Measurements from ENCODE around the gene GTF2H3. TPM values are rescaled to one million over a fixed set of nuclear protein-coding genes. Genes with fewer than 3 reads are reported as not detected.
"Not testable (repeated sequence)": the region's sequence is repeated elsewhere in the genome, so short reads cannot be mapped to it uniquely, and the experiment has no call there.

The GTF2H3 gene
- total and polyA plus RNA-seq, 12 donors: 4.2 to 35.6 (median 20.5) TPM

GRCh38 chr12:123601602-123602489, 31.8 kb upstream of the GTF2H3 start, which contains the start of gene DDX55:
DDX55 (plus strand) TSS chr12:123602099; CDS start chr12:123602149, 50 bp downstream.
- Histone ChIP-seq H3K27ac (peak within 1 kb of the TSS in 4 of 5 donors; percentile 68 to 96 (median 82)), H3K9me3 (replicated peaks in 1 of 3) (no peaks in the 10 kb centered on the region), H3K4me3 (peak within 1 kb of the TSS; percentile 85 to 97 (median 92)), H3K4me1 (replicated peaks in 1 of 2) (peaks cover 6 to 15% of the 10 kb centered on the region in 2 donors), H3K36me3 (replicated peaks in 1 of 2) (peaks cover 0 to 49% of the 10 kb centered on the region in 2 donors), H3K27me3 (no peaks in the 10 kb centered on the region)
- peak; percentile 20 to 75 for TF ChIP-seq POLR2A (IDR thresholded peaks at IDR 0.05)
- TF ChIP-seq, protein P1, sequence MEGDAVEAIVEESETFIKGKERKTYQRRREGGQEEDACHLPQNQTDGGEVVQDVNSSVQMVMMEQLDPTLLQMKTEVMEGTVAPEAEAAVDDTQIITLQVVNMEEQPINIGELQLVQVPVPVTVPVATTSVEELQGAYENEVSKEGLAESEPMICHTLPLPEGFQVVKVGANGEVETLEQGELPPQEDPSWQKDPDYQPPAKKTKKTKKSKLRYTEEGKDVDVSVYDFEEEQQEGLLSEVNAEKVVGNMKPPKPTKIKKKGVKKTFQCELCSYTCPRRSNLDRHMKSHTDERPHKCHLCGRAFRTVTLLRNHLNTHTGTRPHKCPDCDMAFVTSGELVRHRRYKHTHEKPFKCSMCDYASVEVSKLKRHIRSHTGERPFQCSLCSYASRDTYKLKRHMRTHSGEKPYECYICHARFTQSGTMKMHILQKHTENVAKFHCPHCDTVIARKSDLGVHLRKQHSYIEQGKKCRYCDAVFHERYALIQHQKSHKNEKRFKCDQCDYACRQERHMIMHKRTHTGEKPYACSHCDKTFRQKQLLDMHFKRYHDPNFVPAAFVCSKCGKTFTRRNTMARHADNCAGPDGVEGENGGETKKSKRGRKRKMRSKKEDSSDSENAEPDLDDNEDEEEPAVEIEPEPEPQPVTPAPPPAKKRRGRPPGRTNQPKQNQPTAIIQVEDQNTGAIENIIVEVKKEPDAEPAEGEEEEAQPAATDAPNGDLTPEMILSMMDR (IDR thresholded peaks at IDR 0.05): peak in 5 of 6 experiments; percentile 37 to 75 (median 71)
- DNase-seq: peak; percentile 80 to 89 (median 85)
- intact Hi-C loops (cut with DNase I): no loop called here
- WGBS, 4 donors: 0 to 4% (median 0%) methylated on average over 10 to 81 of the region's 81 CpGs; no CpG with 5 or more reads in 1 of the 4 donors

DNA sequence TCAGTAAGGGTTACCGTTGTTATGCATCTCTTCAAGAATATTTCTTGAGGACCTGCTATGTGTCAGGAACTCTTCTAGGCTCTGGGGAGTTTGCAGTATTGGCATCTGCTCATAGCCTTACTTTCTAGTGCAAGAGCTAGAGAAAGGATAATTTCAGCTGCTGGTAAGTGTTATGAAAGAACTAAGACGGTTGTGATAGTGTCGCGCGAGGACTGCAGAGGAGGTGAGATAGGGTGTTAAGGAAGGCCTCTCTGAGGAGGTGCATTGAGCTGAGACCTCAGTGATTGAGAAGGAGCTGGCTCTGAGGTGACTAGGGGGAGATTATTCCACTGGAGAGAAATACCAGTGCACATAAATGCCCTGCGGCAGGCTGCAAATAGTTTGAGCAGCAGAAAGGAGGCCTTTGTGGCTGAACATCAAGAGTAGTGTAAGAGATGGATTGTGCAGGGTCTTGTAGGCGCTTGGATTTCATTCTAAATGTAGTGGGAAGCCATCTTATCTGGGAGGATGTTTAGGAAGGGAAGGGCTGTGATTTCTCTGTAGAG, 30.9 kb upstream of the GTF2H3 start:
- Histone ChIP-seq H3K9me3 (replicated peaks in 1 of 3) (no peaks in the 10 kb centered on the region), H3K27me3 (no peaks in the 10 kb centered on the region), H3K4me3 (peak overlapping the region; percentile 85 to 97 (median 92)), H3K4me1 (replicated peaks in 1 of 2) (peaks cover 6 to 15% of the 10 kb centered on the region in 2 donors), H3K27ac (peak overlapping the region in 4 of 5 donors; percentile 68 to 96 (median 82)), H3K36me3 (replicated peaks in 1 of 2) (peaks cover 0 to 49% of the 10 kb centered on the region in 2 donors)
- intact Hi-C loops (cut with DNase I): no loop called here
- 9 to 13% (median 12%) methylated on average over 7 of the region's 7 CpGs for WGBS, 4 donors
- DNase-seq: no peak
- TF ChIP-seq, protein P1 (IDR thresholded peaks at IDR 0.05): no peak
- TF ChIP-seq POLR2A (IDR thresholded peaks at IDR 0.05): no peak

GRCh38 chr12:123603495-123603894, 30.1 kb upstream of the GTF2H3 start:
- peak in 1 of 7 donors; percentile 35 for DNase-seq
- Histone ChIP-seq H3K36me3 (replicated peaks in 1 of 2) (peaks cover 0 to 48% of the 10 kb centered on the region in 2 donors), H3K4me1 (replicated peaks in 1 of 2) (peaks cover 6 to 15% of the 10 kb centered on the region in 2 donors)
- 85 to 88% (median 87%) methylated on average over 11 of the region's 11 CpGs for WGBS, 4 donors
- H3K4me3 ChIP-seq; H3K27me3 ChIP-seq; H3K27ac ChIP-seq; H3K9me3 ChIP-seq (replicated peaks in 1 of 3); intact Hi-C loops (cut with DNase I): not testable (repeated sequence)

- WGBS, 4 donors: 73 to 78% (median 77%) methylated on average over 4 of the region's 4 CpGs
- no peaks in the 10 kb centered on the region for H3K27me3 ChIP-seq
- TF ChIP-seq, protein P1 (IDR thresholded peaks at IDR 0.05): no peak
- no peak for TF ChIP-seq POLR2A (IDR thresholded peaks at IDR 0.05)
- H3K4me1 ChIP-seq (replicated peaks in 1 of 2): peaks cover 4% of the 10 kb centered on the region in 2 donors
- no peak overlapping the region for H3K4me3 ChIP-seq
- no peaks in the 10 kb centered on the region for H3K9me3 ChIP-seq (replicated peaks in 1 of 3)
- H3K27ac ChIP-seq: no peak overlapping the region
- peaks cover 0 to 82% of the 10 kb centered on the region in 2 donors for H3K36me3 ChIP-seq (replicated peaks in 1 of 2)
- no peak for DNase-seq
- intact Hi-C loops (cut with DNase I): no loop called here
Measured at GRCh38 chr12:123607756-123608155, 25.9 kb upstream of the GTF2H3 start.
